ENCODE data around the gene ZNF468.
A peak's percentile ranks its signal among the peaks of the same experiment; 100 is the strongest.
"Not testable (repeated sequence)": the region's sequence is repeated elsewhere in the genome, so short reads cannot be mapped to it uniquely, and the experiment has no call there.

Gene ZNF468

GRCh38 chr19:52825765-52826164 lies 31.7 kb downstream of the ZNF468 start:
- no peak for DNase-seq (ENCODE audit: low read depth)

GRCh38 chr19:52823676-52824075 lies 33.7 kb downstream of the ZNF468 start:
- no peak for DNase-seq (ENCODE audit: low read depth)

GRCh38 chr19:52821204-52821960 lies 36.0 kb downstream of the ZNF468 start, which contains the start of gene ZNF28:
Gene ZNF28 (minus strand): TSS chr19:52821633. CDS start chr19:52817958, 3,675 bp downstream.
- peak; percentile 56 for DNase-seq (ENCODE audit: low read depth)

DNA sequence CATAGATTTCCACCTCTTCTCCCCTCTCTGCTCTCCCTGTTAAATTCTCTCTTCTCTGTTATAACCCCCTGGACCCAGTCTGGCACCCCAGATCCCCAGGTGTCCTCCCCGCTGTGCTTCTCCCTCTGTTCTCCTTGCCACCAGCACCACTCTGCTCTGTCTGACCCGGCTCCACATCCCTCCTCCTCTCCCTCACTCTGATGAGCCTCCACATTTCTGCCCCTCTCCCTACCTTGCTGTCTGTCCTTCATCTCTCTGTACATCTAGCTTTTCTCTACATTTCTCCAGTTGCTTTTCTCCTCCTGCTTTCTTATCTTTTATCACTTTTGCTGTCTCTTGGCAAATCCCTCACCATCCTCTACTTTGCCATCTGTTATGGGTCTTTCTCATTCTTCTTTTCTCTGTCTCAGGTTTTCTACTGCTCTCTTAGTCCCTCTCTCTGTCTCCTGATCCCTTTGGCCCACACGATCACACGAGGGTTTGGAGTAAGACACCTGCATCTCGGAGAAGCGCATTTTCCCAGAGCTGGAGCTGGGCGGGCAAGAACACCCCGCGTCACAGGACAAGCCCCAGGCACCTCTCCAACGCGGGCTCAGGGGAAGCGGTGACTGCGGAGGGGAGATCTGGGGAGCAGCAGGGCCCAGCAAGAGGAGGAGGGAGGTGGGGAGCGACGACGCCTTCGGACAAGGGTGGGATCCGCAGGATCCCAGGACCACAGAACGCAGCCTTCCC lies 36.8 kb downstream of the ZNF468 start:
- peak; percentile 2 for DNase-seq (ENCODE audit: low read depth)

- no peak for DNase-seq (ENCODE audit: low read depth)
These were observed 47.6 kb downstream of the ZNF468 start for GRCh38 chr19:52809801-52810200.

- DNase-seq (ENCODE audit: low read depth), result not testable (repeated sequence)
These were observed 57.3 kb downstream of the ZNF468 start for GRCh38 chr19:52799950-52800640.

DNA sequence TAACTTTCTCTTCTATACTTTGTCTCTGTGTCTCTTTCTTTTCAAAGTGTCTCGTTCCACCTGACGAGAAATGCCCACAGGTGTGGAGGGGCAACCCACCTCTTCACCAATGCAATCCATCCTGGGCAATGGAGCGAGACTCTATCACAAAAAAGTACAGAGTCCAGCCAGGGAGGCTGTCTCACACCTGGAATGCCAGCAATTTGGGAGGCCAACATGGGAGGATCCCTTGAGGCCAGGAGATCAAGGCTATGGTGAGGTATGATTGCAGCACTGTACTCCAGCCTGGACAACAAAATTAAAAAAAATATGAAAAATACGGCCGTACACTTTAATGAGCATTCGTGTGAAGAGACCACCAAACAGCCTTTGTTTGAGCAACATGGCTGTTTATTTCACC lies 68.0 kb downstream of the ZNF468 start:
- DNase-seq (ENCODE audit: low read depth), result no peak

All from stimulated activated CD4-positive, alpha-beta T cell treated with anti-CD3 and anti-CD28 coated beads, Interleukin-2, amount 100 ng/mL, for 4 hours (primary cell).